Measurements from ENCODE around the gene PTPRG. TPM values are rescaled to one million over a fixed set of nuclear protein-coding genes. Genes with fewer than 3 reads are reported as not detected.
A peak's percentile ranks its signal among the peaks of the same experiment; 100 is the strongest.

PTPRG gene
- total RNA-seq, 2 donors from 2014 or later: 33.9 to 39.2 TPM

DNA sequence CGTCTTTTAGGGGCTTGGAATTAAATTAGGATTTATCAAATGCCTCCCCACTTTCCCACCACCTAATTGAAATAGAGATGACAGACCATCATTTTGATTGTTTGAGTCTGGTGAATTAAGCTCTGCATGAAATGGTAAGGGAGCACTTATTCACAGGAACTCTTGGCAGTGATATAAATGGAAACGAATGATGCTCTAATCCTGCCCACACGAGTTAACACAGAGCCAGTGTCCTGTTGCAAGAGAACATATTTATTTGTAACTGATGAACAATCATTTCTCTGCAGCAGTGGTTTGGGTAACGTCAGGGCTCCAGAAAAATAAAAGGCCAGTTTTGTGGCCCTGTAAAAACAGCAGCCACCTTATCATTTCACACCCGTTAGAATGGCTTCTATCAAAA lies 648.6 kb downstream of the PTPRG start:
- H3K36me3 ChIP-seq: no peaks in the 10 kb centered on the region
- DNase-seq (ENCODE audit: low spot score): no peak
- H3K9me3 ChIP-seq: no peaks in the 10 kb centered on the region
- H3K4me1 ChIP-seq: no peaks in the 10 kb centered on the region
- no peaks in the 10 kb centered on the region for H3K27me3 ChIP-seq
- no peak overlapping the region for H3K4me3 ChIP-seq
- TF ChIP-seq, protein P1, sequence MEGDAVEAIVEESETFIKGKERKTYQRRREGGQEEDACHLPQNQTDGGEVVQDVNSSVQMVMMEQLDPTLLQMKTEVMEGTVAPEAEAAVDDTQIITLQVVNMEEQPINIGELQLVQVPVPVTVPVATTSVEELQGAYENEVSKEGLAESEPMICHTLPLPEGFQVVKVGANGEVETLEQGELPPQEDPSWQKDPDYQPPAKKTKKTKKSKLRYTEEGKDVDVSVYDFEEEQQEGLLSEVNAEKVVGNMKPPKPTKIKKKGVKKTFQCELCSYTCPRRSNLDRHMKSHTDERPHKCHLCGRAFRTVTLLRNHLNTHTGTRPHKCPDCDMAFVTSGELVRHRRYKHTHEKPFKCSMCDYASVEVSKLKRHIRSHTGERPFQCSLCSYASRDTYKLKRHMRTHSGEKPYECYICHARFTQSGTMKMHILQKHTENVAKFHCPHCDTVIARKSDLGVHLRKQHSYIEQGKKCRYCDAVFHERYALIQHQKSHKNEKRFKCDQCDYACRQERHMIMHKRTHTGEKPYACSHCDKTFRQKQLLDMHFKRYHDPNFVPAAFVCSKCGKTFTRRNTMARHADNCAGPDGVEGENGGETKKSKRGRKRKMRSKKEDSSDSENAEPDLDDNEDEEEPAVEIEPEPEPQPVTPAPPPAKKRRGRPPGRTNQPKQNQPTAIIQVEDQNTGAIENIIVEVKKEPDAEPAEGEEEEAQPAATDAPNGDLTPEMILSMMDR (IDR thresholded peaks at IDR 0.05): no peak
- no peak overlapping the region for H3K27ac ChIP-seq

DNA sequence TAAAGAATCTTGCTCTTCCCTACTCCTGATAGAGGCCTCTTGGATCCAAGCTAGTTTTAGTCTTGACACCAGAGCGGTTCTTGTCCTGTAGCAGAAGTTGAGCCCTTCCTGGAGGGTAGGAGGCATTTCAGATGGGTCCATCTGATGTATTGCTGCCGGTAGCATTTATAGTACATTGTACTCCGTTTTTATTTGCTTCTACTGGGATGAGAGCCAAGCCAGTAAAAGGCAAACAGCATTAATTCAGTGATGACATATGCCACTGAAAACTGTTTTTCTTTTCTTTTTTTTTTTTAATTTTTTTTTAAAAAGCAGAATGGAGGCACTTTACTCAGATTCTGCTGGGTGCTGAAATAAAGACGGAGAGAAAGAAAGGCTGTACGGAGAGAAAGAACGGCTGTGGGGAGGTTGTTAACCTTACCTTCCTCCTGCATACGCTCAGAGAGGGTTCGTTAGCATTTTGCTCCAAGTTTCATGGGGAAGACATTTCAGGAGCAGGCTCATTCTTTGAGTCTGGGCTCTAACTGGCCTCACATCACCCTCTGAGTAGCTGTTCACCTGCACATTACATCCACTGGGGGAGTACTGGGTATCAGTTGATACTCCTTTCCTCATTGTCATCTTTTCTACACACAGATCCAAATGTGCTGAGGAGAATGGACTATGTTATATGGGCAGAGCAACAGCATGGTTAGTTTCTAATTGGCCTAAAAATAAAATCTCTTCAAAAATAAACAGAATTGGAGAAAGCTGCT lies 650.5 kb downstream of the PTPRG start:
- TF ChIP-seq, protein P1 (IDR thresholded peaks at IDR 0.05): no peak
- Histone ChIP-seq H3K27me3 (no peaks in the 10 kb centered on the region), H3K27ac (no peak overlapping the region)

DNA sequence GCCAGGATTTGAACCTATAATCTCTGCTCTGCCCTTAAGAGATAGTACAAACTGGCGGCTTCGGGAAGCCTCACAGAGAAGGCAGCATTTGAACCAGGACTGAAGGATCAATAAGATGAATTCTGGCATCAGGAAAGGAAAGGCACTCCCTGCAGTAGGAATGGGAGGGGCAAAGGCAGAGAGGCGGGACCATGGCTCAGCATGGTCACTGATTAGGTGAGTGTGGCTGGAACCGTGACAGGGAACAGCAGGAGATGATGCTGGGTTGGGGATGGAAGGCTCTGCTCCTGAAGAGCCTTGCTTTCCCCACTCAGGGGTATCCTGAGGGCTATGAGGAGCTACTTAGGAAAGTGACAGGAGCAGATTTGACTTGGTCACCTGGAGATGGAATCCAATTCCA lies 653.5 kb downstream of the PTPRG start:
- no peaks in the 10 kb centered on the region for H3K27me3 ChIP-seq
- H3K9me3 ChIP-seq: no peaks in the 10 kb centered on the region
- no peak overlapping the region for H3K4me3 ChIP-seq
- DNase-seq (ENCODE audit: low spot score): no peak
- H3K36me3 ChIP-seq: no peaks in the 10 kb centered on the region
- TF ChIP-seq, protein P1 (IDR thresholded peaks at IDR 0.05): no peak
- no peak overlapping the region for H3K27ac ChIP-seq
- H3K4me1 ChIP-seq: peaks cover 0 to 6% of the 10 kb centered on the region in 2 donors

More for the DNA sequence above, 650.5 kb downstream of the PTPRG start:
- no peaks in the 10 kb centered on the region for H3K9me3 ChIP-seq
- peak; percentile 26 for DNase-seq (ENCODE audit: low spot score)
- no peaks in the 10 kb centered on the region for H3K4me1 ChIP-seq
- H3K4me3 ChIP-seq: no peak overlapping the region
- no peaks in the 10 kb centered on the region for H3K36me3 ChIP-seq

DNA sequence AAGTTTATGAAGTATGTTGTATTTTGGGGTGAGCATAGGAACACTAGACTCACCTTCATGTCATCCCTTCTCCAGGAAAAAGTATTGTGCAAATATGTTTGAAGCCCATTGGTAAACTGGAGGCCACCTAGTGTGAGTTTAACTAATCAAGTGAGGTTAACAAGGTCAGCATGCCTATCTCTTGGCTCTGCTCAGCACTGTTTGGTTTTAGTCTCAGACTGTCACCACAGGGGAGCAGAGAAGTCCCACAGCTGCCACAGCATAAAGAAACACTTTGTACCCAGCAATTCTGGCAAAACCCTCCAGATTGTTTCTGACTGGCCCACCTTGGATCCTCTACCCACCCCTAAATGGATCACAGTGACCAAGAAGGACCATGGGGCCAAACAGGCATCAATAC lies 659.2 kb downstream of the PTPRG start:
- no peak overlapping the region for H3K27ac ChIP-seq
- DNase-seq (ENCODE audit: low spot score): no peak
- H3K4me1 ChIP-seq: peaks cover 0 to 6% of the 10 kb centered on the region in 2 donors
- peaks cover 6% of the 10 kb centered on the region for H3K36me3 ChIP-seq
- no peaks in the 10 kb centered on the region for H3K9me3 ChIP-seq
- TF ChIP-seq, protein P1 (IDR thresholded peaks at IDR 0.05): no peak
- no peaks in the 10 kb centered on the region for H3K27me3 ChIP-seq
- no peak overlapping the region for H3K4me3 ChIP-seq

DNA sequence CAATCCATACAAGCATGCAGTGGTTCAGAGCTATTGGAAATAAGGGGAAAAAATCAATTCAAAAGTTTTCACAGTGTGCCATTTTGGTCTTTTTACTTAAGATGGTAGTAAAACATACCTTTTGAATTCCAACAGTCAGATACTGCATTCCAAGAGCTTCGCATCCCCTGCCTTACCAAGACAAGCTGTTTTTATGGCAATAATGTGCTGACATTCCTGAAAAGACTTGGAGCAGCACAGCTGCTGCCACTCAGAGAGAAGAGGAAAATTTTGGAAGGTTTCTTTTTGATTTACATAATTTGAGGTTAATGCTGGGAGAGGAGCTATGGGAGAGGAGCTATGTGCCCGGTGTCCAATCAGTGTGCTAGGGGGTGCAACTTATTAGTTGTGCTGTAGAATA lies 663.7 kb downstream of the PTPRG start:
- Histone ChIP-seq H3K9me3 (no peaks in the 10 kb centered on the region), H3K4me1 (no peaks in the 10 kb centered on the region), H3K36me3 (peaks cover 6% of the 10 kb centered on the region), H3K4me3 (no peak overlapping the region), H3K27ac (no peak overlapping the region), H3K27me3 (no peaks in the 10 kb centered on the region)
- TF ChIP-seq, protein P1 (IDR thresholded peaks at IDR 0.05): no peak
- DNase-seq (ENCODE audit: low spot score): no peak
